ENCODE data around the gene GDF11. TPM values are rescaled to one million over a fixed set of nuclear protein-coding genes. Genes with fewer than 3 reads are reported as not detected.

Gene GDF11
- total RNA-seq, 1 donor = 4.7 TPM

DNA sequence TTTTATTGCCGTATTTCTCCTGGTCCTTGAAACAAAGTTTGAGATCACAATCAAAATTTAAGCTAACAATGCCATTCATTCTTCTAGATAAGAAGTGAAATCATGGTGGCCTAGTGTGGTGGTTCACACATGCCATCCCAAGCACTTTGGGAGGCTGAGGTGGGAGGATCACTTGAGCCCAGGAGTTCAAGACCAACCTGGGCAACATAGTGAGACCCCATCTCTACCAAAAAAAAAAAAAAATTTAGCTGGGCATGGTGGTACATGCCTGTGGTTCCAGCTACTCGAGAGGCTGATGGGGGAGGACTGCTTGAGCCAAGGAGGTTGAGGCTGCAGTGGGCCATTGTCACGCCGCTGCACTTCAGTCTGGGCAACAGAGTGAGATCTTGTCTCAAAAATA is 24.2 kb downstream of the GDF11 start:
- H3K4me3 ChIP-seq (ENCODE audit: low read depth, low read length) = no peak overlapping the region
- DNase-seq (ENCODE audit: low read depth) = no peak
- no peak for TF ChIP-seq CTCF (IDR thresholded peaks at IDR 0.05; ENCODE audit: insufficient read depth, low read length)

DNA sequence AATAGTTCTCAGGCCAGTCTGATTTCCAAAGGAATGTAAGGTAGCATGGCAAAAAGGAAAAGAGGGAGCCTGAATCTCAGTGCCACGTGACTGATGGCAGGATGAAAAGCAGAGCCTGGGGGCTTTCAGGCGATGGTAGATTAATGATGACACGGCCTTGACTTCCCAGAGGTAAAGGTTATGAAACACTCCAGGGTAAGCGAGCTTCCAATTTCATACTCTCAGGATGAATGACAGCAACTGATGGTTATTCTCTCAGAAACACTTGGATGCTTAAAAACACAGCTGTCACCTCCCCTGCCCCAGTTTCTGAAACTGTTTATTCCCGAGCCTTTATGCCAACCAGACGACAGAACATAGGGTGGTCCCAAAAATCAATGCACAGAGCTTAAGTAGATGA is 28.8 kb downstream of the GDF11 start:
- H3K4me3 ChIP-seq (ENCODE audit: low read depth, low read length) = no peak overlapping the region
- DNase-seq (ENCODE audit: low read depth) = no peak
- no peak for TF ChIP-seq CTCF (IDR thresholded peaks at IDR 0.05; ENCODE audit: insufficient read depth, low read length)

DNA sequence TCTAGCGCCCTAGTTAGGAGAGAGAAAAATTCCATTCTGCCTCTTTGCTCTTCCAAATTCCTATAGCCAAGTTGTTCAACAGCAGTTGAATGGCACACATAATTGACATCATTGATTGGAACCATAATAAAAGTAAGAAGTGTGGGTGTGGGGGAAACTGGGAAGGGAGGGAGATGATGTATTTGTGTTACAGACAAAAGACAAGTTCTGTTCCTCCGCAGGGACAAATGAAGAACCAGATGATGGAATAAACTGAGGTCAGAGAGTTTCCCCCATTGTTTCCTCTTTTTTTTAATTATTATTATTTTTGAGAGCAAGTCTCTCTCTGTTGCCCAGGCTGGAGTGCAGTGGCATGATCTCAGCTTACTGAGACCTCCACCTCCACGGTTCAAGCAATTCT is 34.9 kb downstream of the GDF11 start:
- TF ChIP-seq CTCF (IDR thresholded peaks at IDR 0.05; ENCODE audit: insufficient read depth, low read length) = no peak
- H3K4me3 ChIP-seq (ENCODE audit: low read depth, low read length) = no peak overlapping the region
- DNase-seq (ENCODE audit: low read depth) = no peak

DNA sequence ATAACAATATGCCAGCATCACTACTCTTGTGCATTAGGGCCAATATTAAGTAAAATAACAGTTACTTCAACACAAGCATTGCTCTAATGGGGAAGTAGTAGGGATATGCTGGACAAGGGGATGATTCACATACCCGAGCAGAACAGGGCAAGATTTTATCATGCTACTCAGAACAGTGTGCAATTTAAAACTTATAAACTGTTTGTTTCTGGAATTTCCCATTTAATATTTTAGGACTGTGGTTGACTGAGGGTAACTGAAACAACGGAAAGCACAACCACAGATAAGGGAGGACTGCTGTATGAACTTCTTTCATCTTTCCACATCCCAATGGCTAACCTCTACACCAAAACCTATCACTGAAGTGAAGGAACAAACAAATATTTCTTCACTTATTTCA is 37.8 kb downstream of the GDF11 start:
- no peak for TF ChIP-seq CTCF (IDR thresholded peaks at IDR 0.05; ENCODE audit: insufficient read depth, low read length)

DNA sequence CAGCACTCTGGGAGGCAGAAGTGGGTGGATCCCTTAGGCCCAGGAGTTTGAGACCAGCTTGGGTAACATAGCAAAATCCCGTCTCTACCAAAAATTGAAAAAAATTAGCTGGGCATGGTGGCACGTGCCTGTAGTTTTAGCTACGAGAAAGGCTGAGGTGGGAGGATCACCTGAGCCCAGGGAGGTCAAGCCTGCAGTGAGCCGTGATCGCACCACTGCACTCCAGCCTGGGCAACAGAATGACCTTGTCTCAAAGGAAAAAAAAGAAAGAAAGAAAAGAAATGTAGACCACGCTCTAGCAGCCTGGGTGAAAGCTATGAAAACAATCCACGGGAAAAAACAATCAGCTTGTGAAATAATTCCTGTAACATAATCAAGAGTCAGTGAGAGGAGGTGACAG is 45.6 kb downstream of the GDF11 start:
- no peak for TF ChIP-seq CTCF (IDR thresholded peaks at IDR 0.05; ENCODE audit: insufficient read depth, low read length)
- no peak for DNase-seq (ENCODE audit: low read depth)
- no peak overlapping the region for H3K4me3 ChIP-seq (ENCODE audit: low read depth, low read length)

More for the DNA sequence above, 37.8 kb downstream of the GDF11 start:
- no peak for DNase-seq (ENCODE audit: low read depth)
- no peak overlapping the region for H3K4me3 ChIP-seq (ENCODE audit: low read depth, low read length)

- no peak overlapping the region for H3K4me3 ChIP-seq (ENCODE audit: low read depth, low read length)
- DNase-seq (ENCODE audit: low read depth) = no peak
- TF ChIP-seq CTCF (IDR thresholded peaks at IDR 0.05; ENCODE audit: insufficient read depth, low read length) = no peak
Measured at GRCh38 chr12:55789171-55789570, 46.2 kb downstream of the GDF11 start.

GRCh38 chr12:55789893-55790292 is 47.0 kb downstream of the GDF11 start:
- TF ChIP-seq CTCF (IDR thresholded peaks at IDR 0.05; ENCODE audit: insufficient read depth, low read length) = no peak
- DNase-seq (ENCODE audit: low read depth) = no peak
- H3K4me3 ChIP-seq (ENCODE audit: low read depth, low read length) = no peak overlapping the region

Measured in fibroblast of the aortic adventitia (primary cell).